Adrenal gland (tissue), 19 donors: ENCODE results near the gene SIGLEC9. TPM values are rescaled to one million over a fixed set of nuclear protein-coding genes. Genes with fewer than 3 reads are reported as not detected.

Experiments used
- DNase-seq, 7 donors: peaks; one replicate each; pipeline ENCODE4 v3.0.0-alpha.2; 2019 to 2020
- H3K27ac ChIP-seq, 5 donors: fragments of 200-600 bp; sonication (generic) in 4 of 5; 1 replicate in 3 of 5; 2 replicates in 2 of 5; pipeline versions ENCODE4 v1.5.1 to v1.8.0; 2016 to 2020; ENCODE audit warnings: mild to moderate bottlenecking in 1 of 5
- H3K27me3 ChIP-seq: fragments of 200-600 bp; 2 replicates; pipeline ENCODE4 v1.8.0; 2021
- H3K36me3 ChIP-seq, 2 donors: fragments of 200-600 bp; replicated peaks in 1 of 2; 1 replicate in 1 of 2; 2 replicates in 1 of 2; pipeline versions ENCODE4 v1.5.1 to v1.8.0; 2018 to 2022
- H3K4me1 ChIP-seq, 2 donors: fragments of 200-600 bp; replicated peaks in 1 of 2; 1 replicate in 1 of 2; 2 replicates in 1 of 2; pipeline versions ENCODE4 v1.5.1 to v1.8.0; 2018 to 2021
- H3K4me3 ChIP-seq, 4 donors: fragments of 200-600 bp; sonication (generic) in 3 of 4; one replicate each; pipeline ENCODE4 v1.5.1; 2016 to 2018
- H3K9me3 ChIP-seq, 3 donors: fragments of 200-600 bp; sonication (generic) in 1 of 3; replicated peaks in 1 of 3; 1 replicate in 2 of 3; 2 replicates in 1 of 3; pipeline versions ENCODE4 v1.5.1 to v1.8.0; 2016 to 2021
- POLR2A ChIP-seq, 2 donors: fragments of 450-650 bp; IDR thresholded peaks; one replicate each; pipeline ENCODE4 v1.6.1; 2017; ENCODE audit warnings: antibody characterized with exemption in 2 of 2, mild to moderate bottlenecking in 2 of 2, moderate library complexity in 1 of 2
- WGBS, 4 donors: extraction: QIAGEN DNeasy Blood & Tissue Kit in 2 of 4; methylation state at CpG; one replicate each; pipeline versions ENCODE4 v1.1.5 to v1.1.7; 2013 to 2017; 5-methylcytosine and 5-hydroxymethylcytosine counted together
- intact Hi-C, 2 donors: fragments of 100-400 bp; cut with DNase I; formaldehyde crosslinking; loops; one replicate each; pipeline versions ENCODE4 v1.14.1 to v1.15.0; 2022 to 2023
- long read RNA-seq, 10 donors: library from polyadenylated mRNA in 3 of 10; unstranded in 2 of 10; stranded (forward) in 1 of 10; transcript quantifications; one replicate each; pipeline ENCODE4 v2.0.0 and lab custom pipeline, GENCODE V29; 2021 to 2026
- polyA plus RNA-seq, 3 donors: library from polyadenylated mRNA; stranded (reverse); fragments of 200-250 nt in 2 of 3; fragments of 350-450 nt in 1 of 3; fragmentation: Illumina TruSeq in 1 of 3; extraction: RNeasy Lipid Tissue Mini Kit (QIAGEN cat#74804) in 1 of 3; gene quantifications; one replicate each; pipeline ENCODE4 v1.2.3, GENCODE V29; 2013 to 2014
- total RNA-seq, 9 donors: library from RNA; depleted of rRNA in 4 of 9; stranded (reverse); fragments of >200 nt in 4 of 9; fragments of 120-200 nt in 1 of 9; fragmentation: NEBNext Ultra II Directional in 1 of 9; extraction: Animal tissue kit (Norgen Biotek cat#: 25700) in 1 of 9; gene quantifications; one replicate each; pipeline versions ENCODE4 v1.1.0 to v1.2.4, GENCODE V29; 2013 to 2023
- TF ChIP-seq, protein P1 (sequence below), 6 experiments: fragments of 450-650 bp in 4 of 6; fragments of 200-600 bp in 2 of 6; sonication (generic) in 1 of 6; IDR thresholded peaks; 1 replicate in 5 of 6; 2 replicates in 1 of 6; pipeline versions ENCODE4 v1.5.1 to v1.8.0; 2016 to 2021; ENCODE audit warnings: antibody characterized with exemption in 6 of 6, mild to moderate bottlenecking in 2 of 6, moderate library complexity in 1 of 6
- donor health status: healthy with polysubstance abuse.
- donor health status: Bipolar disorder and iron deficiency.
- donor health status: DM: yes; HTN: yes; CAD: no.
- donor health status: DM: no; HTN: no; CAD: no.
- donor health status: DM: no; HTN: no; CAD: no.
- donor health status: DM: yes; HTN: yes; CAD: no.

SIGLEC9 gene
- 10 to 100 TPM in 6 of 9 donors, 1 to 10 TPM in 3; 1.5 to 29.7 (median 16.8) TPM for total RNA-seq
- polyA plus RNA-seq = 1 to 10 TPM; 3.6 to 7.6 (median 4.6) TPM
- long read RNA-seq, donor 1 = 0 reads
- long read RNA-seq, donor 2 = 0 reads
- long read RNA-seq, donor 3 = 0 reads
- long read RNA-seq, donor 4, transcript SIGLEC9-201 (7 exons, 1,690 nt) = major isoform, 8 of 13 reads
- long read RNA-seq, donor 4, partial matches to known transcripts = 3 of 13 reads
- long read RNA-seq, donor 4, other reads (novel, unspliced or antisense) = 0 of 13 reads
- long read RNA-seq, donor 5, transcript SIGLEC9-201 (7 exons, 1,690 nt) = major isoform, 11 of 13 reads
- long read RNA-seq, donor 5, partial matches to known transcripts = 1 of 13 reads
- long read RNA-seq, donor 5, other reads (novel, unspliced or antisense) = 0 of 13 reads
- long read RNA-seq, donor 6, partial matches to known transcripts = 0 of 2 reads
- long read RNA-seq, donor 6, other reads (novel, unspliced or antisense) = 0 of 2 reads
- long read RNA-seq, donor 7 = 0 reads
- long read RNA-seq, donor 8 = 0 reads
- long read RNA-seq, donor 9 = 0 reads
- long read RNA-seq, donor 10, partial matches to known transcripts = 0 of 1 reads
- long read RNA-seq, donor 10, other reads (novel, unspliced or antisense) = 0 of 1 reads

- peak within 1 kb of the TSS; percentile 13 to 91 (median 58) for H3K27ac ChIP-seq
- WGBS, 4 donors = 41 to 67% (median 49%) methylated on average over 5 to 14 of the region's 14 CpGs
- TF ChIP-seq, protein P1, sequence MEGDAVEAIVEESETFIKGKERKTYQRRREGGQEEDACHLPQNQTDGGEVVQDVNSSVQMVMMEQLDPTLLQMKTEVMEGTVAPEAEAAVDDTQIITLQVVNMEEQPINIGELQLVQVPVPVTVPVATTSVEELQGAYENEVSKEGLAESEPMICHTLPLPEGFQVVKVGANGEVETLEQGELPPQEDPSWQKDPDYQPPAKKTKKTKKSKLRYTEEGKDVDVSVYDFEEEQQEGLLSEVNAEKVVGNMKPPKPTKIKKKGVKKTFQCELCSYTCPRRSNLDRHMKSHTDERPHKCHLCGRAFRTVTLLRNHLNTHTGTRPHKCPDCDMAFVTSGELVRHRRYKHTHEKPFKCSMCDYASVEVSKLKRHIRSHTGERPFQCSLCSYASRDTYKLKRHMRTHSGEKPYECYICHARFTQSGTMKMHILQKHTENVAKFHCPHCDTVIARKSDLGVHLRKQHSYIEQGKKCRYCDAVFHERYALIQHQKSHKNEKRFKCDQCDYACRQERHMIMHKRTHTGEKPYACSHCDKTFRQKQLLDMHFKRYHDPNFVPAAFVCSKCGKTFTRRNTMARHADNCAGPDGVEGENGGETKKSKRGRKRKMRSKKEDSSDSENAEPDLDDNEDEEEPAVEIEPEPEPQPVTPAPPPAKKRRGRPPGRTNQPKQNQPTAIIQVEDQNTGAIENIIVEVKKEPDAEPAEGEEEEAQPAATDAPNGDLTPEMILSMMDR (IDR thresholded peaks at IDR 0.05) = no peak
- peak; percentile 31 to 32 for TF ChIP-seq POLR2A (IDR thresholded peaks at IDR 0.05)
- no peaks in the 10 kb centered on the region for H3K27me3 ChIP-seq
- H3K4me3 ChIP-seq = peak within 1 kb of the TSS in 1 of 4 donors; percentile 44
- no peaks in the 10 kb centered on the region for H3K36me3 ChIP-seq
- H3K4me1 ChIP-seq = no peaks in the 10 kb centered on the region
- H3K9me3 ChIP-seq = no peaks in the 10 kb centered on the region
- peak in 6 of 7 donors; percentile 58 to 85 (median 74) for DNase-seq
- intact Hi-C loops = no loop called here
Measured at GRCh38 chr19:51124729-51125128, at the start of gene SIGLEC9. Gene SIGLEC9 (plus strand): TSS chr19:51124906. CDS start chr19:51124975, 69 bp downstream.

DNA sequence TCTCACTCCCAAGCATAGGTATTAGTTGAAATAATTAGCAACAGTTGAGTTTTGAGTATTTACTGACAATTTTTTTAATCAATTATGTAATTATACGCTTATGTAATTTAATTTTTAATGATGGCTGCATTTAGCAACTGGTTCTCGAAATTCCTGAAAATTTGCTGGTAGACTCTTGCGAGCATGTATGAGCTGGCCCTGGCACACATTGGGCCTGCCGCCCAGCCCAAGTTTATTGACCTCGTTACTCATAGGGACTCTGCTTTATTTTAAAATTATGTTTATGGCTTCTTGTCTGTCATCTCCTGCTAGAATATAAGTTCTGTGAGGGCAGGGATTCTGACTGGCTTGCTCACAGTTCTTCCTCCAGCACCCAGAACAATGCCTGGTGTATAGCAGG, 48.7 kb upstream of the SIGLEC9 start:
- 61 to 75% (median 70%) methylated on average over 5 of the region's 5 CpGs for WGBS, 4 donors
- Histone ChIP-seq H3K4me3 (no peak overlapping the region), H3K36me3 (no peaks in the 10 kb centered on the region), H3K27ac (no peak overlapping the region), H3K4me1 (no peaks in the 10 kb centered on the region), H3K27me3 (no peaks in the 10 kb centered on the region), H3K9me3 (no peaks in the 10 kb centered on the region)
- intact Hi-C loops = no loop called here
- peak in 2 of 7 donors; percentile 33 to 37 for DNase-seq
- TF ChIP-seq, protein P1 (IDR thresholded peaks at IDR 0.05) = no peak
- no peak for TF ChIP-seq POLR2A (IDR thresholded peaks at IDR 0.05)

DNA sequence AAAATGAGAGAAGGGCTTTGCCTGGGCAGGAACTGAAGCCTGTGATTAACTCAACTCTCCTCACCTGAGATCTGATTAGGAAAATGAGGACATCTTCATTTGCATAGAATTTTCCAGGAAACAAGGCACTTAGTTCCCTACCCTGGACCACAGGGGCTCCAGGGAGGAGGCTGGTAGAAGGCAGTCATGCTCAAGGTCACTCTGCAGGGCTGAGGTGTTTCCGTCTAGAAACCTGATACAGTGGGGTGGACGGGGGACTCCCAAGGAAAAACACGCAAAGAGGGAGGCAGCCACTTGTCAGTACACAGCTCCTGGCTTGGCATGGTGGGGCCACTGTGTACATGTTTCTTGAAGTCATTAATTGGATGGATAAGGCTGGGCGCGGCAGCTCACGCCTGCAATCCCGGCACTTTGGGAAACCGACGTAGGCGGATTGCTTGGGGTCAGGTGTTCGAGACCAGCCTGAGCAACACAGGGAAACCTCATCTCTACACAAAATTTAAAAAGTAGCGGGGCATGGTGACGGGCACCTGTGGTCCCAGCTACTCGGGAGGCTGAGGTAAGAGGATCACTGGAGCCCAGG, 48.0 kb upstream of the SIGLEC9 start:
- intact Hi-C loops = no loop called here
- 71 to 79% (median 75%) methylated on average over 14 of the region's 14 CpGs for WGBS, 4 donors
- Histone ChIP-seq H3K27ac (no peak overlapping the region), H3K4me3 (no peak overlapping the region), H3K36me3 (no peaks in the 10 kb centered on the region), H3K4me1 (no peaks in the 10 kb centered on the region), H3K27me3 (no peaks in the 10 kb centered on the region), H3K9me3 (no peaks in the 10 kb centered on the region)
- DNase-seq = no peak
- TF ChIP-seq, protein P1 (IDR thresholded peaks at IDR 0.05) = no peak
- TF ChIP-seq POLR2A (IDR thresholded peaks at IDR 0.05) = no peak

DNA sequence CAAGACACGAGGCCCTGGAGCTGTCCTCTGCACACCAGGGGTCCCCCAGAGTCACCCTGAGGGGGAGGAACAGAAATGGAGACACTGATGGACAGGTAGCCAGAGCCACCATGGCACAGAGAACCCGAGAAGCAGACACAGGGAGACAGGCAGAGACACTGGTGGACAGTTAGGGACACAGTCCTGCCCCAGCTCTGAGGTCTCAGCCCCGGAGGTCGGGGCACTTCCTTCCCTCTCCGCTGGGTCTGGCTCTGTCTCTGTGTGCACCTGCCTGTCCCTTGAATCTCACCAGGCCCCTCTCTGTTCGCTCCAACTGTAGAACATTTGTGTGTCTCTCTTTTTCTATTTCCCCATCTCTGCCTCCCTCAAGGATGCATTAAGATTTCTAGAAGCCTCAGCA, 46.6 kb upstream of the SIGLEC9 start:
- DNase-seq = no peak
- Histone ChIP-seq H3K9me3 (no peaks in the 10 kb centered on the region), H3K27me3 (no peaks in the 10 kb centered on the region), H3K36me3 (no peaks in the 10 kb centered on the region), H3K4me1 (no peaks in the 10 kb centered on the region), H3K4me3 (no peak overlapping the region), H3K27ac (no peak overlapping the region)
- intact Hi-C loops = no loop called here
- 67 to 87% (median 75%) methylated on average over 4 to 6 of the region's 6 CpGs for WGBS, 4 donors
- no peak for TF ChIP-seq POLR2A (IDR thresholded peaks at IDR 0.05)
- TF ChIP-seq, protein P1 (IDR thresholded peaks at IDR 0.05) = no peak
